ENCODE results near the gene ANKUB1.

The ANKUB1 gene

DNA sequence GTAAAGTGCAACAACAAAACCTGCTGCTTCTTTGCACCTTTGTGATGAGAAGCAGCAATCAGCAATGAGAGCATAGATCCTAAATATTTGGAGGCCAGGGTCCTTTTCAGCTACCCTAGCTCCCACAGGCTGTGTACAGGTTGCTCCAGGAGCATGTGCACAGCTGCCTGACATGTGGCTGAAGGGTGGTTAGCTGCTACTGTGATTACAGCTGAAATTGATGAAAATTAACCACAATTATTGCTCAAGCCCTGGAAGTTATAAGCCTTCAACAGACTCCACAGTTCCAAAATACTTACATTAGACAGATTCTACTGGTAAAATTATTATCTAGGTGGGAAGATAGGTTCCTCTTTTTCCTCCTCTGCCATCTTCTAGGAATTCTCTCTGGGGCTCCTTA, 68.6 kb downstream of the ANKUB1 start:
- no peak for DNase-seq (ENCODE audit: insufficient read length, low spot score)
- TF ChIP-seq, protein P1, sequence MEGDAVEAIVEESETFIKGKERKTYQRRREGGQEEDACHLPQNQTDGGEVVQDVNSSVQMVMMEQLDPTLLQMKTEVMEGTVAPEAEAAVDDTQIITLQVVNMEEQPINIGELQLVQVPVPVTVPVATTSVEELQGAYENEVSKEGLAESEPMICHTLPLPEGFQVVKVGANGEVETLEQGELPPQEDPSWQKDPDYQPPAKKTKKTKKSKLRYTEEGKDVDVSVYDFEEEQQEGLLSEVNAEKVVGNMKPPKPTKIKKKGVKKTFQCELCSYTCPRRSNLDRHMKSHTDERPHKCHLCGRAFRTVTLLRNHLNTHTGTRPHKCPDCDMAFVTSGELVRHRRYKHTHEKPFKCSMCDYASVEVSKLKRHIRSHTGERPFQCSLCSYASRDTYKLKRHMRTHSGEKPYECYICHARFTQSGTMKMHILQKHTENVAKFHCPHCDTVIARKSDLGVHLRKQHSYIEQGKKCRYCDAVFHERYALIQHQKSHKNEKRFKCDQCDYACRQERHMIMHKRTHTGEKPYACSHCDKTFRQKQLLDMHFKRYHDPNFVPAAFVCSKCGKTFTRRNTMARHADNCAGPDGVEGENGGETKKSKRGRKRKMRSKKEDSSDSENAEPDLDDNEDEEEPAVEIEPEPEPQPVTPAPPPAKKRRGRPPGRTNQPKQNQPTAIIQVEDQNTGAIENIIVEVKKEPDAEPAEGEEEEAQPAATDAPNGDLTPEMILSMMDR (IDR thresholded peaks at IDR 0.05; ENCODE audit: insufficient read depth, missing control alignments) = no peak
- FAIRE-seq = no peak

DNA sequence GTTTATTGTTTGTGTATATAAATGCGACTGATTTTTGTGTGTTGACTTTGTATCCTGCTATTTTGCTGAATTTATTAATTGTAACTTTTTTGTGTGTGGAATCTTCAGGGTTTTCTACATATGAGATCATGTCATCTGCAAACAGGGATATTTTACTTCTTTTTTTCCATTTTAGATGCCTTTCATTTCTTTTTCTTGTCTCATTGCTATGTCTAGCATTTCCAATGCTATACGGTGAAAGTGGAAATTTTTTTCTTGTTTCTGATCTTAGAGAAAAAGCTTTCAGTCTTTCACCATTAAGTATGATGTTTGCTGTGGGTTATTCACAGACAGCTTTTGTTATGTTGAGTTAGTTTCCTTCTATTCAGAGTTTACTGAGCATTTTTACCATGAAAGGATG, 71.4 kb downstream of the ANKUB1 start:
- TF ChIP-seq, protein P1 (IDR thresholded peaks at IDR 0.05; ENCODE audit: insufficient read depth, missing control alignments) = no peak
- DNase-seq (ENCODE audit: insufficient read length, low spot score) (no peak), FAIRE-seq (no peak)

DNA sequence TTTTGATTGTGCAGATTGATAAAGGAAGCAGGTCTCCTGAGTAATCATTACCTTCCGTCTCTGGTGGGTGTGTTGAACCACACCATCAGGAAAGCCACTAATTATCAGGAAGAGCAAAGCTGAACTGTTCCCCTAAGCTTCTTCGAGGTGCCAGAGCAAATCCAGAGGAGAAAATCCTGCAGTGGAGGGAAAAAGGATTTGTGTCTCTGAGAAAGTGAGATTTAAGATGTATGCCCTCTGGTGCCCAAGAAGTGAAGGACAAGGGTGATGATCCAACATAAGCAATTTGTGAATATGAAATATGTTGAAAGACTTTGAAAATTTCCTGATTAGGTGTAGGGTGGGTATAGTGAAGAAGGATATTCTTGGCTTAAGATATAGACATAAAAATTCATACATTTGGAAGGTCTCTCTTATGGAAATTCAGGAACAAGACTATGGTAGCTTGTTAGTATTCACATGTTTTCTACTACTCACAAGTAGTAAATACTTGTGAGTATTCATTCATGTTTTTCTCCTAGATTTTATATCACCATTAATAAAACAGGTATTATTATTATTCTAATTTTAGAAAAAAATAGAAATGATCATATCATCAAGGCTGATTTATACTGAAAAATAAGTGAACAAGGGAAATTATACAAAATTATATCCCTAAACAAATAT, 74.8 kb downstream of the ANKUB1 start:
- TF ChIP-seq, protein P1 (IDR thresholded peaks at IDR 0.05; ENCODE audit: insufficient read depth, missing control alignments) = peak; percentile 80

DNA sequence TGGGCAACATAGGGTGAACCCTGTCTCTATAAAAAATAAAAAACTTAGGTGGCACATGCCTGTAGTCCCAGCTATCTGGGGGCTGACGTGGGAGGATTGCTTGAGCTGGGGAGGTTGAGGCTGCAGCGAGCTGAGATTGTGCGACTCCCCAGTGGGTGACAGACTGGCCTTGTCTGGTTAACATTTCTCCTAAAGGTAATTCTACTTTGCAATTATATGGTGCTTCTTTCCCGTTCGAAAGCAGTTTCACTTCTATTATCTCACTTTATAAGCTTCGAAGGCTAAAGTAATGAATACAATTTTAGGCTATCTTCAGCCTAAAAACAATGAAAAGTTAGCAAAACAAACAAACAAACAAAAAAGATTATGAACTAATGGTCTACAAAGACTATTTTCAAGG, 75.4 kb downstream of the ANKUB1 start:
- no peak for FAIRE-seq
- no peak for DNase-seq (ENCODE audit: insufficient read length, low spot score)
- TF ChIP-seq, protein P1 (IDR thresholded peaks at IDR 0.05; ENCODE audit: insufficient read depth, missing control alignments) = no peak

More for the DNA sequence above, 74.8 kb downstream of the ANKUB1 start:
- FAIRE-seq = peak; percentile 88
- peak; percentile 28 for DNase-seq (ENCODE audit: insufficient read length, low spot score)

DNA sequence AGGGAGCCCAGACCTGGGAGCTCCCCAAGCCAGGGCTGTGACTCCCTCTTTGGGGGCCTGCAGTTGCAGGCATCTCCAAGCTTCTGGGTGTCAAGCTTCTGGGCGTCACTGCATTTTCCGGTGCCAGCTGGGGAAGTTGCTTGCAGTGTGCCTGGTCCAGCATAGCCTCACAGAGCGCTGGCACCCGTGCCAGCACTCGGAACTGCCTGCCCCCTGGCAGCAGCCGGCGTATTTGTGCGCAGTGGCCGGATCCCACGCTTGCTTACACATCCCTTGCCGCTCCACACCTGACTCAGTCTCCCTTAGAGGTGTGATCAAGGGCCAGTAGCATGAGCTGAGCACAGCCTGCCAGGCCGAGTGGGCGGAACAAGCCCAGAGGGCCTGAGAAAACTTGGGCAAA, 77.1 kb downstream of the ANKUB1 start:
- DNase-seq (ENCODE audit: insufficient read length, low spot score) = no peak
- FAIRE-seq = no peak
- TF ChIP-seq, protein P1 (IDR thresholded peaks at IDR 0.05; ENCODE audit: insufficient read depth, missing control alignments) = no peak

DNA sequence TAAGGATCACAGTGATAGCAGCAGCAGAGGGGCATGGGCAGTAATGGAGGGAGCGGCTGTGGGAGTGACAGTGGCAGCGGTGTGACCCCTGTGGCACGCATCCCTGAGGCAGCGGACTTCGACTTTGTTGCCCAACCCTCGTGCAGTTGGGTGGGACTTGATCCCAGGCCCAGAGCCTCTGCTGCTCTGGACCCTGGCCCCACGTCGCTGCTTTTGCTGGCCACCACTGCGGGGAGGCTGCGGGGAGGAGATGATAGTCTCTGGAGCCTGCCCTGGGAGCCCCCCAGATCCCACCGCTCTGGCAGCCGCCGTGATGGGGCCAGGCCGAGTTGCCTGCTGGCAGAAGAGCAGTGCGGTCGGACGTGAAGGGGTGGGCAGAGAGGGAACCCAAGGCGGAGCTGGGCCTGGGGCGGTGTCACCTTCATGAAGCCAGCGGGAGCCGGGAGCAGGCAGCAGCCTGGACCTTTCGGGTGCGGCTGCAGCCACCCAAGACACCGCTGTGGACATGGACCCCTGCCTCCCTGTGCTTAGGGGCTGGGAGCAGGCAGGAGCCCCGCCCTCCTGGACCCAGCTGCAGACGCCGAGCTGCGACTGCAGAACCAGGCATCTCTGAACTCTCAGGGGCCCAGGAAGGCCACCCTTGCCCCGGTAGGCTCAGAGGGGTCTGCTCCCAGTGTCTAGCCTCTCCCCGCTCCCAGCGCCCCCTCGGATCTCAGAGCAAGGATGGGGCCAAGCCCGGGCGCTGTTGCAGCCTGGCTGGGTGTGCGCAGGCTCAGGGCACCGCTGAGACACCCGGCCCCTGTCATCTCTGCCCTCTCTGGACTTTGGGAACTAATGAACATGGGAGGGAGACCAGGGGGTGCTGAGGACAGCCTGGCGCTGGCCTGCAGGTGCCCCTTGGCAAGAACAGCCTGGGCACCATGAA, 78.4 kb downstream of the ANKUB1 start:
- no peak for FAIRE-seq
- DNase-seq (ENCODE audit: insufficient read length, low spot score) = no peak
- TF ChIP-seq, protein P1 (IDR thresholded peaks at IDR 0.05; ENCODE audit: insufficient read depth, missing control alignments) = no peak
